CD14-positive monocyte (primary cell): ENCODE measurements around the gene CMTM4. TPM values are rescaled to one million over a fixed set of nuclear protein-coding genes. Genes with fewer than 3 reads are reported as not detected.
"Not testable (repeated sequence)": the region's sequence is repeated elsewhere in the genome, so short reads cannot be mapped to it uniquely, and the experiment has no call there.

ENCODE experiments used
- DNase-seq, 3 donors: peaks; one replicate each; pipeline ENCODE4 v3.0.0-alpha.2; 2011 to 2022
- H2AFZ ChIP-seq: 2 replicates; pipeline ENCODE4 v1.6.0; 2012; ENCODE audit warnings: mild to moderate bottlenecking, low read depth, low read length, inconsistent platforms; ENCODE audit not compliant: insufficient read depth, poor library complexity, severe bottlenecking
- H3K27ac ChIP-seq, 2 donors: 1 replicate in 1 of 2; 2 replicates in 1 of 2; pipeline ENCODE4 v1.5.1; 2012 to 2013; ENCODE audit warnings: low read length in 2 of 2, control low read depth in 1 of 2, inconsistent platforms in 1 of 2, low read depth in 1 of 2, mild to moderate bottlenecking in 1 of 2
- H3K27me3 ChIP-seq, 2 donors: one replicate each; pipeline versions ENCODE4 v1.6.0 to v1.6.1; 2011 to 2013; ENCODE audit warnings: low read length in 2 of 2; ENCODE audit not compliant: control insufficient read depth in 2 of 2, insufficient read depth in 2 of 2
- H3K36me3 ChIP-seq, 2 donors: replicated peaks in 1 of 2; 1 replicate in 1 of 2; 2 replicates in 1 of 2; pipeline versions ENCODE4 v1.5.1 to v1.6.1; 2012 to 2013; ENCODE audit warnings: low read length in 2 of 2, control low read depth in 1 of 2, inconsistent platforms in 1 of 2, mild to moderate bottlenecking in 1 of 2; ENCODE audit not compliant: insufficient read depth in 2 of 2, control insufficient read depth in 1 of 2
- H3K4me1 ChIP-seq, 2 donors: 1 replicate in 1 of 2; 2 replicates in 1 of 2; pipeline versions ENCODE4 v1.5.1 to v1.6.1; 2012 to 2013; ENCODE audit warnings: low read length in 2 of 2, control low read depth in 1 of 2, inconsistent platforms in 1 of 2, mild to moderate bottlenecking in 1 of 2, moderate library complexity in 1 of 2; ENCODE audit not compliant: insufficient read depth in 2 of 2, control insufficient read depth in 1 of 2
- H3K4me2 ChIP-seq: replicated peaks from 2 replicates; pipeline ENCODE3; 2012; ENCODE audit warnings: low read length, moderate library complexity, mild to moderate bottlenecking; ENCODE audit not compliant: poor library complexity, severe bottlenecking; ENCODE audit errors: extremely low read depth
- H3K4me3 ChIP-seq, 3 experiments: fragments of 200-600 bp in 1 of 3; sonication (generic) in 1 of 3; replicated peaks in 1 of 3; 1 replicate in 2 of 3; 2 replicates in 1 of 3; pipeline ENCODE4 v1.5.1; 2011 to 2013; ENCODE audit warnings: low read length in 3 of 3, mild to moderate bottlenecking in 3 of 3, control low read depth in 2 of 3, low read depth in 2 of 3, inconsistent platforms in 1 of 3, moderate library complexity in 1 of 3
- H3K79me2 ChIP-seq: 2 replicates; pipeline ENCODE4 v1.6.0; 2012; ENCODE audit warnings: mild to moderate bottlenecking, control low read depth, inconsistent platforms, low read length, moderate library complexity; ENCODE audit not compliant: insufficient read depth
- H3K9ac ChIP-seq: 2 replicates; pipeline ENCODE4 v1.6.0; 2017; ENCODE audit warnings: low read length, mild to moderate bottlenecking; ENCODE audit not compliant: insufficient read depth, poor library complexity, severe bottlenecking
- H3K9me3 ChIP-seq, 2 donors: replicated peaks in 1 of 2; 1 replicate in 1 of 2; 2 replicates in 1 of 2; pipeline versions ENCODE4 v1.5.1 to v1.6.1; 2012 to 2013; ENCODE audit warnings: low read length in 2 of 2, control low read depth in 1 of 2; ENCODE audit not compliant: control insufficient read depth in 1 of 2, insufficient read depth in 1 of 2
- H4K20me1 ChIP-seq: 2 replicates; pipeline ENCODE4 v1.6.0; 2012; ENCODE audit warnings: mild to moderate bottlenecking, low read length, control low read depth, moderate library complexity; ENCODE audit not compliant: insufficient read depth
- H3K27ac Mint-ChIP-seq, 7 donors: one replicate each; pipeline ENCODE4 v1.8.0; 2020; ENCODE audit warnings: mild to moderate bottlenecking in 7 of 7, mixed read lengths in 7 of 7, moderate library complexity in 6 of 7, inconsistent platforms in 2 of 7
- H3K27me3 Mint-ChIP-seq, 3 donors: one replicate each; pipeline ENCODE4 v1.8.0; 2021 to 2022; ENCODE audit warnings: low read depth in 3 of 3, mild to moderate bottlenecking in 3 of 3, mixed read lengths in 3 of 3, moderate library complexity in 3 of 3, inconsistent platforms in 1 of 3
- H3K36me3 Mint-ChIP-seq, 2 donors: one replicate each; pipeline ENCODE4 v1.8.0; 2020; ENCODE audit warnings: mixed read lengths in 2 of 2, inconsistent platforms in 1 of 2, mild to moderate bottlenecking in 1 of 2
- H3K4me1 Mint-ChIP-seq: one replicate; pipeline ENCODE4 v1.8.0; 2020; ENCODE audit warnings: mild to moderate bottlenecking, mixed read lengths
- H3K4me3 Mint-ChIP-seq, 2 donors: one replicate each; pipeline ENCODE4 v1.8.0; 2020; ENCODE audit warnings: mild to moderate bottlenecking in 2 of 2, mixed read lengths in 2 of 2, moderate library complexity in 1 of 2
- H3K9me3 Mint-ChIP-seq, 7 donors: one replicate each; pipeline ENCODE4 v1.8.0; 2020 to 2022; ENCODE audit warnings: mixed read lengths in 7 of 7, mild to moderate bottlenecking in 6 of 7, moderate library complexity in 6 of 7, inconsistent platforms in 2 of 7
- WGBS: methylation state at CpG from one replicate; pipeline ENCODE4 v1.1.5; 2013; ENCODE audit warnings: missing lambda C conversion rate; ENCODE audit not compliant: insufficient coverage; 5-methylcytosine and 5-hydroxymethylcytosine counted together
- intact Hi-C, 2 donors: fragments of 100-400 bp; cut with micrococcal nuclease; formaldehyde crosslinking; loops; one replicate each; pipeline versions ENCODE4 v1.15.0 to v1.15.1; 2023
- polyA plus RNA-seq, 3 donors: library from polyadenylated mRNA; depleted of rRNA in 1 of 3; unstranded in 2 of 3; stranded (reverse) in 1 of 3; fragments of 300-500 nt in 2 of 3; fragments of >200 nt in 1 of 3; fragmentation: Illumina TruSeq in 2 of 3; gene quantifications; 1 replicate in 2 of 3; 2 replicates in 1 of 3; pipeline ENCODE4 v1.2.3, GENCODE V29; 2012 to 2021
- TF ChIP-seq, protein P1 (sequence below): fragments of 200-600 bp; IDR thresholded peaks from one replicate; pipeline ENCODE4 v1.8.0; 2022; ENCODE audit warnings: antibody characterized with exemption, mild to moderate bottlenecking

CMTM4 gene
- polyA plus RNA-seq, 3 donors, result 0.41 to 21.2 (median 0.45) TPM

DNA sequence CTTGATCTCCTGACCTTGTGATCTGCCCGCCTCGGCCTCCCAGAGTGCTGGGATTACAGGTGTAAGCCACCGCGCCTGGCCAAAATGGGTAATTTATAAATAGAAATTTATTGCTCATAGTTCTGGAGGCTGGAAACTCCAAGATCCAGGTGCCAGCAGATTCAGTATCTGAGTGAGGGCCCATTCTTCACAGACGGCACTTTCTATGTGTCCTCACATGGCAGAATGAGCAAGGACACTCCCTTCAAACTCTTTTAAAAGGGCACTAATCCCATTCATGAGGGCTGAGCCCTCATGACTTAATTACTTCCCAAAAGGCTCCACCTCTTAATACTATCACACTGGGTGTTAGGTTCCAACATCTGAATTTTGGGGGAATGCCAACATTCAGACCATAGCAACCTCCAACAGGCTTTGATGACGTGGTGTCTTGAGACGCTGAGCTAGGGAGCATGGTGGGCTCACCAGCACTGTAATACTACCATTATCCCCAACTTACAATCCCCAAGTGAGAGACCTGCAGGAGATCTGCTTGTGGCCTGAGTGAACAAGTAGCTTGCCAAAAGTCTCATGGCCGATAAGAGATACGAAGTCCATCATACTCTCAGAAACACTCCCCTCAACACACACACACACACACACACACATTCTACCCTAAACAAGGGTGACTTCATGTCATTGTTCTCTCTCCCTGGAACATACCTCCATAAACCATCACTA, 8.5 kb downstream of the CMTM4 start:
- no peak overlapping the region for H3K27ac Mint-ChIP-seq
- no peak overlapping the region for H3K9ac ChIP-seq
- intact Hi-C loops, result no loop called here
- H4K20me1 ChIP-seq, result peaks cover 56% of the 10 kb centered on the region
- no peak overlapping the region for H3K4me2 ChIP-seq
- H3K4me3 ChIP-seq, result no peak overlapping the region
- H3K36me3 Mint-ChIP-seq, result peaks cover 10 to 22% of the 10 kb centered on the region in 2 donors
- no peaks in the 10 kb centered on the region for H3K27me3 ChIP-seq
- H3K4me1 Mint-ChIP-seq, result peaks cover 25% of the 10 kb centered on the region
- no peaks in the 10 kb centered on the region for H3K9me3 ChIP-seq
- peaks cover 0 to 5% (median 0%) of the 10 kb centered on the region in 7 donors for H3K9me3 Mint-ChIP-seq
- no peak overlapping the region for H2AFZ ChIP-seq
- peaks cover 6 to 12% of the 10 kb centered on the region in 2 donors for H3K4me1 ChIP-seq
- no peak overlapping the region for H3K4me3 Mint-ChIP-seq
- H3K79me2 ChIP-seq, result peaks cover 93% of the 10 kb centered on the region
- TF ChIP-seq, protein P1, sequence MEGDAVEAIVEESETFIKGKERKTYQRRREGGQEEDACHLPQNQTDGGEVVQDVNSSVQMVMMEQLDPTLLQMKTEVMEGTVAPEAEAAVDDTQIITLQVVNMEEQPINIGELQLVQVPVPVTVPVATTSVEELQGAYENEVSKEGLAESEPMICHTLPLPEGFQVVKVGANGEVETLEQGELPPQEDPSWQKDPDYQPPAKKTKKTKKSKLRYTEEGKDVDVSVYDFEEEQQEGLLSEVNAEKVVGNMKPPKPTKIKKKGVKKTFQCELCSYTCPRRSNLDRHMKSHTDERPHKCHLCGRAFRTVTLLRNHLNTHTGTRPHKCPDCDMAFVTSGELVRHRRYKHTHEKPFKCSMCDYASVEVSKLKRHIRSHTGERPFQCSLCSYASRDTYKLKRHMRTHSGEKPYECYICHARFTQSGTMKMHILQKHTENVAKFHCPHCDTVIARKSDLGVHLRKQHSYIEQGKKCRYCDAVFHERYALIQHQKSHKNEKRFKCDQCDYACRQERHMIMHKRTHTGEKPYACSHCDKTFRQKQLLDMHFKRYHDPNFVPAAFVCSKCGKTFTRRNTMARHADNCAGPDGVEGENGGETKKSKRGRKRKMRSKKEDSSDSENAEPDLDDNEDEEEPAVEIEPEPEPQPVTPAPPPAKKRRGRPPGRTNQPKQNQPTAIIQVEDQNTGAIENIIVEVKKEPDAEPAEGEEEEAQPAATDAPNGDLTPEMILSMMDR, result no peak
- no peak overlapping the region for H3K27ac ChIP-seq
- WGBS, result over 99% methylated on average over 9 of the region's 9 CpGs
- no peaks in the 10 kb centered on the region for H3K27me3 Mint-ChIP-seq
- no peaks in the 10 kb centered on the region for H3K36me3 ChIP-seq
- DNase-seq, result no peak

DNA sequence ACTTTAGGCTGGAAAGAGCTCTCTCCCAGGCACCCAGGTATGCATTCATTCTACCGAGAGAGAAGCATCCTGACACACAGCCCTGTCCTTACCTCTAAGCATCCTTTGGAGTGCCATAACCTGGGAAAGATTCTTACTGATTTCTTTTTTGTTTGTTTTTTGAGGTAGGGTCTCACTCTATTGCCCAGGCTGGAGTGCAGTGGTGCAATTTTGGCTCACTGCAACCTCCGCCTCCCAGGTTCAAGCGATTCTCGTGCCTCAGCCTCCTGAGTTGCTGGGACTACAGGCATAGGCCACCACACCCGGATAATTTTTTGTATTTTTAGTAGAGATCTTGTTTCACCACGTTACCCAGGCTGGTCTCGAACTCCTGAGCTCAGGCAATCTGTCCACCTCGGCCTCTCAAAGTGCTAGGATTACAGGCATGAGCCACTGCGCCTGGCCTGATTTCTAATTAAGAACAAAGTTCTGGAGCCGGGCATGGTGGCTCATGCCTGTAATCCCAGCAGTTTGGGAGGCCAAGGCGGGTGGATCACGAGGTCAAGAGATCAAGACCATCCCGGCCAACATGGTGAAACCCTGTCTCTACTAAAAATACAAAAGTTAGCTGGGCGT, 10.9 kb downstream of the CMTM4 start:
- peaks cover 16% of the 10 kb centered on the region for H3K4me1 Mint-ChIP-seq
- H3K27me3 ChIP-seq, H3K36me3 ChIP-seq, H3K27me3 Mint-ChIP-seq, H3K4me3 ChIP-seq, H2AFZ ChIP-seq, H3K9me3 Mint-ChIP-seq, DNase-seq, H3K4me1 ChIP-seq, H3K9me3 ChIP-seq, H3K4me2 ChIP-seq, H3K9ac ChIP-seq, H3K4me3 Mint-ChIP-seq, H3K27ac ChIP-seq, intact Hi-C loops: not testable (repeated sequence)
- peaks cover 84% of the 10 kb centered on the region for H3K79me2 ChIP-seq
- H4K20me1 ChIP-seq, result peaks cover 37% of the 10 kb centered on the region
- peaks cover 8 to 16% of the 10 kb centered on the region in 2 donors for H3K36me3 Mint-ChIP-seq
- H3K27ac Mint-ChIP-seq, result peak overlapping the region in 1 of 7 donors; percentile 13
- 100% methylated on average over 8 of the region's 14 CpGs for WGBS
